KMS-11 (cell line): ENCODE data around the gene COA5.

Experiments
- H2AFZ ChIP-seq: fragments of 200-600 bp; sonication (generic); 2 replicates; pipeline ENCODE4 v1.6.1; 2016; ENCODE audit warnings: antibody characterized with exemption, mixed run types, low read depth
- H3K27ac ChIP-seq: fragments of 200-600 bp; sonication (generic); 2 replicates; pipeline ENCODE4 v1.6.1; 2016; ENCODE audit warnings: mild to moderate bottlenecking, mixed run types
- H3K27me3 ChIP-seq: fragments of 200-600 bp; sonication (generic); 2 replicates; pipeline ENCODE4 v1.6.1; 2017; ENCODE audit warnings: mild to moderate bottlenecking, low read depth, mixed run types, moderate library complexity; ENCODE audit not compliant: insufficient read depth
- H3K36me3 ChIP-seq: fragments of 200-600 bp; sonication (generic); 2 replicates; pipeline ENCODE4 v1.6.1; 2017; ENCODE audit warnings: mild to moderate bottlenecking, mixed run types; ENCODE audit not compliant: insufficient read depth
- H3K4me1 ChIP-seq: fragments of 200-600 bp; sonication (generic); 2 replicates; pipeline ENCODE4 v1.6.1; 2016; ENCODE audit warnings: mild to moderate bottlenecking, low read depth, mixed run types; ENCODE audit not compliant: poor library complexity, severe bottlenecking
- H3K4me2 ChIP-seq: fragments of 200-600 bp; sonication (generic); 2 replicates; pipeline ENCODE4 v1.7.0; 2016; ENCODE audit warnings: mild to moderate bottlenecking, mixed run types
- H3K4me3 ChIP-seq: fragments of 200-600 bp; sonication (generic); IDR thresholded peaks from 2 replicates; pipeline ENCODE4 v1.6.1; 2017; ENCODE audit warnings: low read depth, low read length, mixed read lengths; ENCODE audit not compliant: insufficient read depth
- H3K79me2 ChIP-seq: fragments of 200-600 bp; sonication (generic); 2 replicates; pipeline ENCODE4 v1.6.1; 2016; ENCODE audit warnings: low read depth, mixed run types; ENCODE audit not compliant: insufficient read depth
- H3K9ac ChIP-seq: fragments of 200-600 bp; sonication (generic); 2 replicates; pipeline ENCODE4 v1.6.1; 2016; ENCODE audit warnings: mild to moderate bottlenecking, mixed run types
- H4K20me1 ChIP-seq: fragments of 200-600 bp; sonication (generic); 2 replicates; pipeline ENCODE4 v1.6.1; 2016; ENCODE audit warnings: mild to moderate bottlenecking, mixed run types; ENCODE audit not compliant: insufficient read depth
- CTCF ChIP-seq: fragments of 200-600 bp; sonication (generic); conservative IDR thresholded peaks from 2 replicates; pipeline ENCODE4 v1.6.1; 2017; ENCODE audit warnings: low read depth, mild to moderate bottlenecking, antibody characterized with exemption, low read length, moderate library complexity, mixed read lengths

The COA5 gene

GRCh38 chr2:98555696-98556095, 52.6 kb downstream of the COA5 start:
- Histone ChIP-seq H3K79me2 (no peaks in the 10 kb centered on the region), H3K4me3 (no peak overlapping the region), H3K36me3 (peaks cover 9% of the 10 kb centered on the region; the same call in 1 of the 2 replicates), H3K4me1 (peaks cover 16% of the 10 kb centered on the region), H3K4me2 (no peak overlapping the region), H2AFZ (no peak overlapping the region), H3K9ac (no peak overlapping the region), H3K27me3 (no peaks in the 10 kb centered on the region), H4K20me1 (no peaks in the 10 kb centered on the region), H3K27ac (no peak overlapping the region)
- no peak for TF ChIP-seq CTCF

GRCh38 chr2:98554116-98554861, 54.0 kb downstream of the COA5 start:
- peaks cover 22% of the 10 kb centered on the region for H3K4me1 ChIP-seq
- no peaks in the 10 kb centered on the region for H3K27me3 ChIP-seq
- TF ChIP-seq CTCF, result no peak
- no peaks in the 10 kb centered on the region for H4K20me1 ChIP-seq
- no peak overlapping the region for H2AFZ ChIP-seq
- H3K27ac ChIP-seq, result no peak overlapping the region
- H3K4me3 ChIP-seq, result no peak overlapping the region
- H3K4me2 ChIP-seq, result no peak overlapping the region
- H3K9ac ChIP-seq, result no peak overlapping the region
- H3K79me2 ChIP-seq, result no peaks in the 10 kb centered on the region
- H3K36me3 ChIP-seq, result peaks cover 6% of the 10 kb centered on the region; the same call in 1 of the 2 replicates

GRCh38 chr2:98552499-98553179, 55.7 kb downstream of the COA5 start:
- Histone ChIP-seq H3K27me3 (no peaks in the 10 kb centered on the region), H4K20me1 (no peaks in the 10 kb centered on the region), H3K4me2 (no peak overlapping the region), H3K4me1 (peaks cover 39% of the 10 kb centered on the region), H3K4me3 (no peak overlapping the region), H3K27ac (no peak overlapping the region), H3K9ac (no peak overlapping the region), H3K79me2 (no peaks in the 10 kb centered on the region), H3K36me3 (no peaks in the 10 kb centered on the region; the same call in 1 of the 2 replicates), H2AFZ (no peak overlapping the region)
- no peak for TF ChIP-seq CTCF

- Histone ChIP-seq H3K4me3 (no peak overlapping the region), H4K20me1 (no peaks in the 10 kb centered on the region), H3K4me2 (no peak overlapping the region), H3K27ac (no peak overlapping the region), H3K9ac (no peak overlapping the region), H3K36me3 (no peaks in the 10 kb centered on the region; the same call in 1 of the 2 replicates), H3K4me1 (peaks cover 52% of the 10 kb centered on the region), H3K27me3 (no peaks in the 10 kb centered on the region), H3K79me2 (no peaks in the 10 kb centered on the region), H2AFZ (no peak overlapping the region)
- TF ChIP-seq CTCF, result no peak
Measured at GRCh38 chr2:98551316-98551715, 57.0 kb downstream of the COA5 start.
